ENCODE measurements around the gene STX8. TPM values are rescaled to one million over a fixed set of nuclear protein-coding genes. Genes with fewer than 3 reads are reported as not detected.

STX8 gene
- total RNA-seq, 1 experiment from 2014 or later = 50.3 TPM

DNA sequence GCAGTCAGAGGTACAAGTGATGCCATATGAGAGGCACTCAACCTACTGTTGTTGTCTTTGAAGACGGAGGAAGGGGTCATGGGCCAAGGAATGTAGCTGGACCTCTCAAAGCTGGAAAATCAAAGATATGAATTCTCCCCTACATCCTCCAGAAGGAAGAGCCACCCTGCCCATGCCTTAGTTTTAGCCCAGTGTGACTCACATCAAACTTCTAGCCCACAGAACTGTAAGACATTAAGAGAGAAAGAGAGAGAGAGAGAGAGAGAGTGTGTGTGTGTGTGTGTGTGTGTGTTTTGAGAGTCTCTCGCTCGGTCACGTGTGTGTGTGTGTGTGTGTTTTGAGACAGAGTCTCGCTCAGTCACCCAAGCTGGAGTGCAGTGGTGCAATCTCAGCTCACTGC lies 87.1 kb downstream of the STX8 start:
- BruUV-seq (replicated peaks) = no TSS peak
- POLR2A ChIA-PET = no interaction called here
- intact Hi-C loops (cut with micrococcal nuclease; ENCODE audit: unreplicated experiment) = no loop called here

DNA sequence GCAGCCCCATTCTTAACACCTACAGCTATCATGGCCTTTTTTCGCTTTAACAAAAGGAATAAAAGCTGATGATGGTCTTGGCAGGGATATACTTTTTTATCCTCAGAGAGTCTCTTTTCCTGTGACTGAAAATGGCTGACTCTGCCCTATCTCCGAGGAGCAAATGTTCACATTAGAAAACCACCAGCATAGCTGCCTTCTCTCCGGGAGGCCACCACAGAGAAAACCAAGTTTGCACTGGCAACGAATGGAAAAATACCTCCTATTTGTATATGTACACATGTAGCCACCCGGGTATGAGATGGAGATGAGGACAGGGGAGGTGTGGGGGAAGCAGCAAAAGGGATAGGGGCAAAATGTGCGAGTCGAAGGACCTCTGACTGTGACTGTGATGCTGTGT lies 88.2 kb downstream of the STX8 start:
- intact Hi-C loops (cut with micrococcal nuclease; ENCODE audit: unreplicated experiment) = no loop called here
- POLR2A ChIA-PET = no interaction called here

More for the DNA sequence above, 87.1 kb downstream of the STX8 start:
- no peaks in the 10 kb centered on the region for H3K9me3 ChIP-seq (ENCODE audit: control insufficient read depth, insufficient read depth, low read depth, low read length)
- no peak overlapping the region for H3K27ac ChIP-seq (ENCODE audit: low read length)
- no peak overlapping the region for H3K4me3 ChIP-seq (ENCODE audit: low read depth in 2 of 2, low read length in 2 of 2)
- TF ChIP-seq, protein P1, sequence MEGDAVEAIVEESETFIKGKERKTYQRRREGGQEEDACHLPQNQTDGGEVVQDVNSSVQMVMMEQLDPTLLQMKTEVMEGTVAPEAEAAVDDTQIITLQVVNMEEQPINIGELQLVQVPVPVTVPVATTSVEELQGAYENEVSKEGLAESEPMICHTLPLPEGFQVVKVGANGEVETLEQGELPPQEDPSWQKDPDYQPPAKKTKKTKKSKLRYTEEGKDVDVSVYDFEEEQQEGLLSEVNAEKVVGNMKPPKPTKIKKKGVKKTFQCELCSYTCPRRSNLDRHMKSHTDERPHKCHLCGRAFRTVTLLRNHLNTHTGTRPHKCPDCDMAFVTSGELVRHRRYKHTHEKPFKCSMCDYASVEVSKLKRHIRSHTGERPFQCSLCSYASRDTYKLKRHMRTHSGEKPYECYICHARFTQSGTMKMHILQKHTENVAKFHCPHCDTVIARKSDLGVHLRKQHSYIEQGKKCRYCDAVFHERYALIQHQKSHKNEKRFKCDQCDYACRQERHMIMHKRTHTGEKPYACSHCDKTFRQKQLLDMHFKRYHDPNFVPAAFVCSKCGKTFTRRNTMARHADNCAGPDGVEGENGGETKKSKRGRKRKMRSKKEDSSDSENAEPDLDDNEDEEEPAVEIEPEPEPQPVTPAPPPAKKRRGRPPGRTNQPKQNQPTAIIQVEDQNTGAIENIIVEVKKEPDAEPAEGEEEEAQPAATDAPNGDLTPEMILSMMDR (IDR thresholded peaks at IDR 0.05) = no peak
- TF ChIP-seq, protein P2, sequence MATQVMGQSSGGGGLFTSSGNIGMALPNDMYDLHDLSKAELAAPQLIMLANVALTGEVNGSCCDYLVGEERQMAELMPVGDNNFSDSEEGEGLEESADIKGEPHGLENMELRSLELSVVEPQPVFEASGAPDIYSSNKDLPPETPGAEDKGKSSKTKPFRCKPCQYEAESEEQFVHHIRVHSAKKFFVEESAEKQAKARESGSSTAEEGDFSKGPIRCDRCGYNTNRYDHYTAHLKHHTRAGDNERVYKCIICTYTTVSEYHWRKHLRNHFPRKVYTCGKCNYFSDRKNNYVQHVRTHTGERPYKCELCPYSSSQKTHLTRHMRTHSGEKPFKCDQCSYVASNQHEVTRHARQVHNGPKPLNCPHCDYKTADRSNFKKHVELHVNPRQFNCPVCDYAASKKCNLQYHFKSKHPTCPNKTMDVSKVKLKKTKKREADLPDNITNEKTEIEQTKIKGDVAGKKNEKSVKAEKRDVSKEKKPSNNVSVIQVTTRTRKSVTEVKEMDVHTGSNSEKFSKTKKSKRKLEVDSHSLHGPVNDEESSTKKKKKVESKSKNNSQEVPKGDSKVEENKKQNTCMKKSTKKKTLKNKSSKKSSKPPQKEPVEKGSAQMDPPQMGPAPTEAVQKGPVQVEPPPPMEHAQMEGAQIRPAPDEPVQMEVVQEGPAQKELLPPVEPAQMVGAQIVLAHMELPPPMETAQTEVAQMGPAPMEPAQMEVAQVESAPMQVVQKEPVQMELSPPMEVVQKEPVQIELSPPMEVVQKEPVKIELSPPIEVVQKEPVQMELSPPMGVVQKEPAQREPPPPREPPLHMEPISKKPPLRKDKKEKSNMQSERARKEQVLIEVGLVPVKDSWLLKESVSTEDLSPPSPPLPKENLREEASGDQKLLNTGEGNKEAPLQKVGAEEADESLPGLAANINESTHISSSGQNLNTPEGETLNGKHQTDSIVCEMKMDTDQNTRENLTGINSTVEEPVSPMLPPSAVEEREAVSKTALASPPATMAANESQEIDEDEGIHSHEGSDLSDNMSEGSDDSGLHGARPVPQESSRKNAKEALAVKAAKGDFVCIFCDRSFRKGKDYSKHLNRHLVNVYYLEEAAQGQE (IDR thresholded peaks at IDR 0.05; ENCODE audit: insufficient read depth in 1 of 2, low read depth in 2 of 2, low read length in 1 of 2) = no peak
- TF ChIP-seq TCF7L2 (IDR thresholded peaks at IDR 0.05; ENCODE audit: low read depth, low read length) (no peak), SIN3A (IDR thresholded peaks at IDR 0.05; ENCODE audit: borderline replicate concordance, insufficient read depth, low read depth, low read length) (no peak), POLR2AphosphoS5 (IDR thresholded peaks at IDR 0.05; ENCODE audit: low read depth, low read length) (no peak)
- H3K4me1 ChIP-seq (ENCODE audit: control insufficient read depth, insufficient read depth, low read length) = no peaks in the 10 kb centered on the region
- in situ Hi-C loops (cut with HindIII; ENCODE audit: low pct_unique_long_range_greater_than_20kb, low sequenced_read_pairs) = no loop called here
- ATAC-seq (no peak), DNase-seq (ENCODE audit: low read depth, low spot score) (no peak)
- H3K36me3 ChIP-seq (ENCODE audit: control insufficient read depth, insufficient read depth, low read length) = no peaks in the 10 kb centered on the region
- no peaks in the 10 kb centered on the region for H3K27me3 ChIP-seq (ENCODE audit: control insufficient read depth, insufficient read depth, low read length)
- CTCF ChIA-PET = no interaction called here

More for the DNA sequence above, 88.2 kb downstream of the STX8 start:
- no peak overlapping the region for H3K4me3 ChIP-seq (ENCODE audit: low read depth in 2 of 2, low read length in 2 of 2)
- H3K9me3 ChIP-seq (ENCODE audit: control insufficient read depth, insufficient read depth, low read depth, low read length) = no peaks in the 10 kb centered on the region
- H3K27me3 ChIP-seq (ENCODE audit: control insufficient read depth, insufficient read depth, low read length) = no peaks in the 10 kb centered on the region
- no peaks in the 10 kb centered on the region for H3K4me1 ChIP-seq (ENCODE audit: control insufficient read depth, insufficient read depth, low read length)
- no TSS peak for BruUV-seq (replicated peaks)
- no peaks in the 10 kb centered on the region for H3K36me3 ChIP-seq (ENCODE audit: control insufficient read depth, insufficient read depth, low read length)
- TF ChIP-seq, protein P1 (IDR thresholded peaks at IDR 0.05) = no peak
- TF ChIP-seq, protein P2 (IDR thresholded peaks at IDR 0.05; ENCODE audit: insufficient read depth in 1 of 2, low read depth in 2 of 2, low read length in 1 of 2) = no peak
- no peak for TF ChIP-seq TCF7L2 (IDR thresholded peaks at IDR 0.05; ENCODE audit: low read depth, low read length)
- TF ChIP-seq POLR2AphosphoS5 (IDR thresholded peaks at IDR 0.05; ENCODE audit: low read depth, low read length) = no peak
- no peak for TF ChIP-seq SIN3A (IDR thresholded peaks at IDR 0.05; ENCODE audit: borderline replicate concordance, insufficient read depth, low read depth, low read length)
- in situ Hi-C loops (cut with HindIII; ENCODE audit: low pct_unique_long_range_greater_than_20kb, low sequenced_read_pairs) = no loop called here
- no peak overlapping the region for H3K27ac ChIP-seq (ENCODE audit: low read length)
- CTCF ChIA-PET = no interaction called here
- no peak for ATAC-seq
- no peak for DNase-seq (ENCODE audit: low read depth, low spot score)
